DND-41 (cell line): ENCODE results near the gene ABCB8.

Experiments
- EZH2 ChIP-seq: IDR thresholded peaks from 3 replicates; pipeline ENCODE4 v1.6.1; 2012; ENCODE audit warnings: borderline replicate concordance, low read depth, mild to moderate bottlenecking, moderate library complexity, low read length, inconsistent platforms; ENCODE audit not compliant: severe bottlenecking
- TF ChIP-seq, protein P1 (sequence below): IDR thresholded peaks from 2 replicates; pipeline ENCODE4 v1.5.1; 2012; ENCODE audit warnings: borderline replicate concordance, low read length, moderate library complexity, mild to moderate bottlenecking; ENCODE audit not compliant: poor library complexity, severe bottlenecking; ENCODE audit errors: extremely low read depth

DNA sequence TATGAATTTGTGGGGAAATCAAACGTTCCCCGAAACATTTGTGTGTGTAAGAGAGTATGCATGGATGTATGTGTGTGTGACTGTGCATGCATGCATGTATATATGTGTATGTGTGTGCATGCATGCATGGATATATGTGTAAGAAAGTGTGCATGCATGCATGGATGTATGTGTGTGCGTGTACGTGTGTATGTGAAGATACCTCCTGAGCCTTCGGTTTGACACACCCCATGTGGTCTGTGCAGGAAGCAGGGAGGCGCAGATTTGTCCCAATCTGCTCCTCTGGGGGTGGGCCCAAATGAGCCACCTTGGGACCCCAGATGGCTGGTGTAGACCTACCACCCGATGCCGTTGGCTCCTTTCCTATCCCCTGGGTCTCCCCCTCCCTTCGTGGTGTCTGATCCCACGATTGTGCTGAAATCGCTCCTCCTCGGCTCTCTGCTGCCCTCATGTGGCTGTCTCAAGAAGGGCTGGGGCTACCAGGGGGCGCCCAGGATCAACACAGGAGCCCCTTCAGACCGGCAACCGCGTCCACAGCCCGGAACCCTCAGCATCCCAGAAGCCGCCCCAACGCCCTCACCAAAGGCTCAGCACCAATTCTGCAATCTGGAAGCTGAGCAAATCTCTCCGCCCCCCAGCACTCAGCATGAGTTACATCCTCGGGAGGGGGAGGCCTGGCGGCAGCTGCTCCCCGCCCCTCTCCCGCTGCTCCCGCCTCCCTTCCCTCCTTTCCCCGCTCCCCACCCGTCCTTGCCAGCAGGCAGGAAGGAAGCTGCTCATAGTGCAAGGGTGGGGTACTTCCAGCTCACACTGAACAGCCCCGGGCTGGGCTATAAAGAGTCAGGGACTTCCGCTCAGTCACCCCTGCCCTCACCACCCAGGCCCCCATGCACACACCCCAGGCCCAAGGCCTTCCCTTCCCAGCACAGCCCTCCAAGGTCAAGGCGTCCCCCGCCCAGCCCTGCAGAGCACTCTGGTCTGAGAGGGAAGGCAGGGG, 39.7 kb upstream of the ABCB8 start:
- TF ChIP-seq, protein P1, sequence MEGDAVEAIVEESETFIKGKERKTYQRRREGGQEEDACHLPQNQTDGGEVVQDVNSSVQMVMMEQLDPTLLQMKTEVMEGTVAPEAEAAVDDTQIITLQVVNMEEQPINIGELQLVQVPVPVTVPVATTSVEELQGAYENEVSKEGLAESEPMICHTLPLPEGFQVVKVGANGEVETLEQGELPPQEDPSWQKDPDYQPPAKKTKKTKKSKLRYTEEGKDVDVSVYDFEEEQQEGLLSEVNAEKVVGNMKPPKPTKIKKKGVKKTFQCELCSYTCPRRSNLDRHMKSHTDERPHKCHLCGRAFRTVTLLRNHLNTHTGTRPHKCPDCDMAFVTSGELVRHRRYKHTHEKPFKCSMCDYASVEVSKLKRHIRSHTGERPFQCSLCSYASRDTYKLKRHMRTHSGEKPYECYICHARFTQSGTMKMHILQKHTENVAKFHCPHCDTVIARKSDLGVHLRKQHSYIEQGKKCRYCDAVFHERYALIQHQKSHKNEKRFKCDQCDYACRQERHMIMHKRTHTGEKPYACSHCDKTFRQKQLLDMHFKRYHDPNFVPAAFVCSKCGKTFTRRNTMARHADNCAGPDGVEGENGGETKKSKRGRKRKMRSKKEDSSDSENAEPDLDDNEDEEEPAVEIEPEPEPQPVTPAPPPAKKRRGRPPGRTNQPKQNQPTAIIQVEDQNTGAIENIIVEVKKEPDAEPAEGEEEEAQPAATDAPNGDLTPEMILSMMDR, result peak; percentile 90
- no peak for TF ChIP-seq EZH2
